Cardiac muscle cell (in vitro differentiated cells and primary cell): ENCODE data around the gene DPEP2NB. TPM values are rescaled to one million over a fixed set of nuclear protein-coding genes. Genes with fewer than 3 reads are reported as not detected.
A peak's percentile ranks its signal among the peaks of the same experiment; 100 is the strongest.
"Not testable (repeated sequence)": the region's sequence is repeated elsewhere in the genome, so short reads cannot be mapped to it uniquely, and the experiment has no call there.

Experiments used
- DNase-seq, 2 donors: peaks; one replicate each; pipeline versions ENCODE4 v3.0.0 to v3.0.0-alpha.2; 2010 to 2017; ENCODE audit warnings: low read depth in 1 of 2, low spot score in 1 of 2
- H3K27ac ChIP-seq: fragments of 200-600 bp; sonication (generic); 2 replicates; pipeline ENCODE4 v1.5.1; 2016
- H3K27me3 ChIP-seq: fragments of 200-600 bp; sonication (generic); 2 replicates; pipeline ENCODE4 v1.6.0; 2016; ENCODE audit warnings: control low read depth
- H3K36me3 ChIP-seq: fragments of 200-600 bp; sonication (generic); 2 replicates; pipeline ENCODE4 v1.5.1; 2016; ENCODE audit warnings: control low read depth
- H3K4me1 ChIP-seq: fragments of 200-600 bp; sonication (generic); 2 replicates; pipeline ENCODE4 v1.8.1; 2017; ENCODE audit warnings: low read depth, mild to moderate bottlenecking, mixed run types
- H3K4me3 ChIP-seq: fragments of 200-600 bp; sonication (generic); 2 replicates; pipeline ENCODE4 v1.5.1; 2016; ENCODE audit warnings: mild to moderate bottlenecking
- H3K9me3 ChIP-seq: fragments of 200-600 bp; sonication (generic); 2 replicates; pipeline ENCODE4 v1.5.1; 2017; ENCODE audit warnings: low read depth, mild to moderate bottlenecking, control low read depth
- CTCF ChIP-seq: IDR thresholded peaks from 2 replicates; pipeline ENCODE4 v1.5.1; 2012; ENCODE audit warnings: low read depth, mild to moderate bottlenecking, low read length
- polyA plus RNA-seq: library from polyadenylated mRNA; unstranded; fragments of >200 nt; fragmentation: Nextera tagmentation; extraction: Ambion mirVana; gene quantifications from 2 replicates; pipeline ENCODE4 v1.2.1, GENCODE V29; 2016
- total RNA-seq: library from RNA; depleted of rRNA; stranded (reverse); fragments of >200 nt; gene quantifications from 2 replicates; pipeline ENCODE4 v1.2.3, GENCODE V29; 2016

DPEP2NB gene
- total and polyA plus RNA-seq, 2 experiments from 2014 or later: not detected

DNA sequence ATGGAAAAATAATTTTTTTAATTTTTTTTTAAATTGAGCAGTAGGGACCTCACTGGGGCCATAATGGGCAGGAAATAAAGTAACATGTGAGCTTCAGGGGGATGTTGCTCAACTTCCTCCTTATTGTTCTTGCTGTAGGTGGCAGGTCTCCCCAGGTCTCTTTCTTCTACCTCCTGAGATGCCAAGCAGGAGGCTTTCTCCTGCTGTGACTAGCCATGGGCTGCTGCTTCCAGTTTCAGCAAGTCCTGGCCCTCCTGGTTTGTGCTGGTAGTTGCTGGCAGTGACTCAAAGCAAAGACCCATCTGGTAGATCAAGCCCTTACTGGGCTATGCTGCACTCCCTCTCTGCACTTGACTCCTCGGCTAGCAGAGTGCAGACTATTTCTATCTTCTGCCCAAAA, 2.3 kb downstream of the DPEP2NB start:
- Histone ChIP-seq H3K27me3 (no peaks in the 10 kb centered on the region), H3K36me3 (no peaks in the 10 kb centered on the region), H3K27ac (no peak overlapping the region), H3K4me1 (no peaks in the 10 kb centered on the region), H3K9me3 (no peaks in the 10 kb centered on the region), H3K4me3 (no peak overlapping the region)
- TF ChIP-seq CTCF: no peak
- peak in 1 of 2 donors; percentile 4 for DNase-seq

GRCh38 chr16:68009872-68010271, 5.8 kb downstream of the DPEP2NB start:
- DNase-seq, H3K9me3 ChIP-seq, H3K27me3 ChIP-seq, H3K4me3 ChIP-seq, H3K27ac ChIP-seq, H3K36me3 ChIP-seq, H3K4me1 ChIP-seq: not testable (repeated sequence)

DNA sequence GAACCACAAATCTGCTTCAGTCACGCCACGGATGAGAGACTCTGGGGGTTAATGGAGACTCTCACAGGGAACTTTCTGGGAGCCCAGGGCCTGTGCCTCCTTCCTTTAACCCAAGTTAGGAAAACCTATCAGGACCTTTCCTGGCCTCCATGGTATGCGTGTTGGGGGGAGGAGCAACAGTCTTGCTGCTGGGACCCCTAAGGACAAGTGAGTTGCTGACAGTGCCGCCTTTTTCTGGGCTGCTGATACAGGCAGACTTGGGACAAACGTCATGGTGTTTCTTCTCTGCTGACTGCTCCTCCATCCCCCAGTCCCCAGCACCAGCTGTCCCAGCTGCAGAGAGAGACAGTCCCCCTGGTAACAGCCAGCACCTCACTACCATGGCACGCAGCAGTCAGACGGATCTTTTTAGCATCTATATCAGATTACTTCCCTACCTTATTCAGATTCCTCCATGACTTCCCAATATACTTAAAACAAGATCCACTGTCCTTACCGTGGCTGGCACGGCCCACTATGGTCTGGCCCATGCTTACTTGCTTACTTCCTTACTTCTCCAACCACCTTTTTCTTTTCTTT, 6.5 kb downstream of the DPEP2NB start:
- no peak for DNase-seq
- no peak for TF ChIP-seq CTCF
- no peaks in the 10 kb centered on the region for H3K36me3 ChIP-seq
- H3K27ac ChIP-seq: no peak overlapping the region
- no peaks in the 10 kb centered on the region for H3K4me1 ChIP-seq
- H3K4me3 ChIP-seq: no peak overlapping the region
- H3K9me3 ChIP-seq: no peaks in the 10 kb centered on the region
- no peaks in the 10 kb centered on the region for H3K27me3 ChIP-seq

DNA sequence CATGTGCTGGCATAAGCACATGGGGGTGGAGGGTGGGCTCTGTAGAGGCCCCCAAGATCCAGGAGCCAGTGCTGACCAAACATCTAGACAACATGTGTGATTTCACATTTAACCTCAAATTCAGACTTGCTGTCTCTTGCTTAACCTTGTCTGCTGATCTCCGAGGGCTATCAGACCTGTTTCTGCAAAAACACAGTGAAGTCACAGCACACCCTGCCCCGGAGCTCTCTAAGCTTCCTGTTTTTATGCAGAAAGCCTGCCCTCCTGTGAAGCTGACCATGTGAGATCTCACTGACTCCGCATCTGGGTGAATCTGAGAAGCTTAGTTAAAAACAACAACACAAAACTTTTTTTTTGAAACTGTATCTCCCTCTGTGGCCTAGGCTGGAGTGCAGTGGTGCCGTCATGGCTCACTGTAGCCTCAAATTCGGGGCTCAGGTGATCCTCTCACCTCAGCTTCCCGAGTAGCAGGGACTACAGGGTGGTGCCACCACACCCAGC, 9.9 kb downstream of the DPEP2NB start:
- H3K36me3 ChIP-seq: no peaks in the 10 kb centered on the region
- H3K4me3 ChIP-seq: no peak overlapping the region
- H3K4me1 ChIP-seq: no peaks in the 10 kb centered on the region
- H3K27ac ChIP-seq: no peak overlapping the region
- TF ChIP-seq CTCF: no peak
- peak in 1 of 2 donors; percentile 26 for DNase-seq
- H3K9me3 ChIP-seq: no peaks in the 10 kb centered on the region
- no peaks in the 10 kb centered on the region for H3K27me3 ChIP-seq

- DNase-seq: no peak
- no peak overlapping the region for H3K27ac ChIP-seq
- no peaks in the 10 kb centered on the region for H3K27me3 ChIP-seq
- H3K36me3 ChIP-seq: no peaks in the 10 kb centered on the region
- no peak overlapping the region for H3K4me3 ChIP-seq
- no peaks in the 10 kb centered on the region for H3K4me1 ChIP-seq
- H3K9me3 ChIP-seq: no peaks in the 10 kb centered on the region
- TF ChIP-seq CTCF: no peak
Observed at GRCh38 chr16:68005211-68005610, 10.5 kb downstream of the DPEP2NB start.

DNA sequence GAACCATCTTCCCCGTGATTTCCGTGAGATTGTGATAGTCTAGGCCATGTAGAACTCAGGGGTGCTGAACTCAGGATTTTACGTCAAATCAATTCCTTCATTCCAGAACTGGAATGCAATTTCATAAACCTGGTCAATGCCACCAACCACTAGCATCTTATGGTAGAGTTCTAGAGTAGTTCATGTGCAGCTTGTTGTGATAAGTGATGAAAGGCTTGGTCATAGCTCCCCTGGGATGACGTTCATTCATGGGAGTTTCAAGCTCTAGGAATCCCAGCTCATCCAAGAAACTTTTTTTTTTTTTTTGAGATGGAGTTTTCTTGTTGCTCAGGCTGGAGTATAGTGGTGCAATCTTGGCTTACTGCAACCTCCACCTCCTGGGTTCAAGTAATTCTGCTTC, 12.7 kb downstream of the DPEP2NB start:
- H3K4me3 ChIP-seq: no peak overlapping the region
- no peaks in the 10 kb centered on the region for H3K27me3 ChIP-seq
- no peak for TF ChIP-seq CTCF
- no peaks in the 10 kb centered on the region for H3K36me3 ChIP-seq
- peak in 1 of 2 donors; percentile 18 for DNase-seq
- H3K9me3 ChIP-seq: no peaks in the 10 kb centered on the region
- H3K4me1 ChIP-seq: no peaks in the 10 kb centered on the region
- no peak overlapping the region for H3K27ac ChIP-seq
